ENCODE data around the gene PPIE. TPM values are rescaled to one million over a fixed set of nuclear protein-coding genes. Genes with fewer than 3 reads are reported as not detected.

Gene PPIE
- total and polyA plus RNA-seq, 2 of the 8 experiments (the other 6 are each of a cell fraction or from before 2014, with no cell fraction given), result 38.9 to 56.1 TPM

- FAIRE-seq (no peak), DNase-seq (ENCODE audit: low read depth in 1 of 2, low spot score in 2 of 2) (no peak)
- CTCF ChIA-PET (ENCODE audit: partially characterized antibody), result interaction anchor here (0.7 to 2.5 kb wide), 7 partner anchors 24 to 155 kb away, joined by 3 to 18 read pairs (median 4); partner anchors contain the start of gene NT5C1A
- Histone ChIP-seq H3K4ac (replicated peaks; ENCODE audit: insufficient read length, low read depth, low read length) (no peak overlapping the region), H3K56ac (replicated peaks; ENCODE audit: insufficient read length, low read depth, low read length) (no peak overlapping the region), H2AK5ac (ENCODE audit: low read depth, low read length) (no peak overlapping the region), H3K27me3 (replicated peaks in 1 of 4; ENCODE audit: control insufficient read depth in 3 of 4, extremely low read depth in 1 of 4, insufficient read depth in 3 of 4, low read length in 3 of 4) (peaks cover 47 to 99% (median 75%) of the 10 kb centered on the region in 4 experiments), H3K23ac (ENCODE audit: insufficient read length) (no peak overlapping the region), H2AFZ (ENCODE audit: low read length) (no peak overlapping the region), H2BK15ac (ENCODE audit: low read length) (no peak overlapping the region), H3K79me2 (ENCODE audit: control insufficient read depth in 1 of 2, insufficient read depth in 2 of 2, low read length in 2 of 2) (no peaks in the 10 kb centered on the region), H2BK120ac (replicated peaks; ENCODE audit: low read depth, low read length) (no peak overlapping the region), H3K9ac (replicated peaks in 1 of 4; ENCODE audit: extremely low read depth in 1 of 4, low read depth in 3 of 4, low read length in 3 of 4) (no peak overlapping the region), H3K14ac (ENCODE audit: insufficient read length) (no peak overlapping the region), H2BK12ac (ENCODE audit: low read depth, low read length) (no peak overlapping the region), H3K18ac (ENCODE audit: extremely low read depth, low read length) (no peak overlapping the region), H4K5ac (ENCODE audit: insufficient read length, low read depth, low read length) (no peak overlapping the region), H2BK5ac (ENCODE audit: low read depth, low read length) (no peak overlapping the region), H3K79me1 (ENCODE audit: low read depth, low read length) (no peaks in the 10 kb centered on the region), H3K27ac (ENCODE audit: low read depth, low read length) (no peak overlapping the region), H3K9me3 (ENCODE audit: insufficient read depth in 2 of 2, low read depth in 1 of 2, low read length in 1 of 2) (no peaks in the 10 kb centered on the region), H4K20me1 (replicated peaks in 1 of 2; ENCODE audit: control insufficient read depth in 1 of 2, insufficient read depth in 2 of 2, low read length in 2 of 2) (peaks cover 0 to 4% of the 10 kb centered on the region in 2 experiments), H3K23me2 (ENCODE audit: low read depth, low read length) (peaks cover 2% of the 10 kb centered on the region; the same call in 1 of the 2 replicates), H4K91ac (replicated peaks; ENCODE audit: insufficient read length, low read length) (no peak overlapping the region), H3K4me1 (replicated peaks in 1 of 4; ENCODE audit: control insufficient read depth in 3 of 4, insufficient read depth in 4 of 4, low read length in 3 of 4) (peaks cover 3 to 25% (median 11%) of the 10 kb centered on the region in 4 experiments; a peak in 6 of 7 replicates), H2BK20ac (ENCODE audit: low read length) (no peak overlapping the region), H3K4me3 (ENCODE audit: extremely low read depth in 1 of 4, insufficient read depth in 2 of 4, low read depth in 3 of 4, low read length in 4 of 4) (no peak overlapping the region), H4K8ac (ENCODE audit: extremely low read depth, insufficient read depth, low read length) (no peak overlapping the region), H3K4me2 (ENCODE audit: insufficient read depth in 1 of 2, low read depth in 2 of 2, low read length in 2 of 2) (no peak overlapping the region), H3K36me3 (ENCODE audit: control insufficient read depth in 2 of 4, insufficient read depth in 4 of 4, low read length in 3 of 4) (no peaks in the 10 kb centered on the region)
- 76% methylated on average over 1 of the region's 1 CpG; no CpG with 5 or more reads in 1 of the 2 experiments for WGBS, 2 experiments (ENCODE audit: extremely low coverage in 1 of 2, insufficient coverage in 1 of 2, insufficient read length in 1 of 2, insufficient replicate concordance in 2 of 2, low coverage in 1 of 2, low lambda C conversion rate in 2 of 2, missing lambda C conversion rate in 1 of 2)
- POLR2A ChIA-PET (ENCODE audit: partially characterized antibody), result no interaction called here
- TF ChIP-seq SIN3A (conservative IDR thresholded peaks at IDR 0.05 in 1 of 2, IDR thresholded peaks at IDR 0.05 in 1 of 2; ENCODE audit: low read depth in 1 of 2, low read length in 2 of 2) (no peak), E2F6 (IDR thresholded peaks at IDR 0.05) (no peak), ZNF274 (IDR thresholded peaks at IDR 0.05; ENCODE audit: borderline replicate concordance, extremely low read depth, low read length) (no peak), USF2 (IDR thresholded peaks at IDR 0.05; ENCODE audit: low read length) (no peak), POU5F1 (IDR thresholded peaks at IDR 0.05; ENCODE audit: low read depth, low read length) (no peak), SAP30 (IDR thresholded peaks at IDR 0.05; ENCODE audit: insufficient read depth, insufficient replicate concordance, low read length) (no peak), CTCF (IDR thresholded peaks at IDR 0.05; ENCODE audit: control extremely low read depth in 1 of 3, insufficient read depth in 1 of 3, low read depth in 1 of 3, low read length in 3 of 3) (no peak), SRF (IDR thresholded peaks at IDR 0.05; ENCODE audit: low read depth, low read length) (no peak)
These were observed 42.2 kb upstream of the PPIE start for GRCh38 chr1:39696448-39696847.
